ENCODE results near the gene TWIST1. TPM values are rescaled to one million over a fixed set of nuclear protein-coding genes. Genes with fewer than 3 reads are reported as not detected.

TWIST1 gene
- total RNA-seq, 1 donor from 2014 or later = 11.5 TPM

- Histone ChIP-seq H3K4me3 (no peak overlapping the region), H3K4me1 (peaks cover 23% of the 10 kb centered on the region), H3K27ac (no peak overlapping the region), H3K36me3 (no peaks in the 10 kb centered on the region), H3K9me3 (no peaks in the 10 kb centered on the region), H3K27me3 (no peaks in the 10 kb centered on the region)
- TF ChIP-seq POLR2AphosphoS5 (IDR thresholded peaks at IDR 0.05; ENCODE audit: insufficient read depth in 1 of 2, low read depth in 1 of 2) = no peak
- TF ChIP-seq POLR2A (IDR thresholded peaks at IDR 0.05) = no peak
- TF ChIP-seq CTCF (IDR thresholded peaks at IDR 0.05) = no peak
- intact Hi-C loops (cut with DNase I) = no loop called here
- no peak for DNase-seq (ENCODE audit: extremely low spot score in 2 of 2)
Observed at GRCh38 chr7:19110776-19111175, 6.7 kb downstream of the TWIST1 start.

GRCh38 chr7:19110026-19110730 lies 7.3 kb downstream of the TWIST1 start:
- Histone ChIP-seq H3K36me3 (no peaks in the 10 kb centered on the region), H3K9me3 (no peaks in the 10 kb centered on the region), H3K4me1 (peaks cover 21% of the 10 kb centered on the region), H3K27me3 (no peaks in the 10 kb centered on the region), H3K27ac (no peak overlapping the region), H3K4me3 (no peak overlapping the region)
- intact Hi-C loops (cut with DNase I) = no loop called here
- no peak for DNase-seq (ENCODE audit: extremely low spot score in 2 of 2)
- no peak for TF ChIP-seq POLR2A (IDR thresholded peaks at IDR 0.05)
- TF ChIP-seq CTCF (IDR thresholded peaks at IDR 0.05) = no peak
- TF ChIP-seq POLR2AphosphoS5 (IDR thresholded peaks at IDR 0.05; ENCODE audit: insufficient read depth in 1 of 2, low read depth in 1 of 2) = no peak

- Histone ChIP-seq H3K4me3 (no peak overlapping the region), H3K4me1 (peaks cover 21% of the 10 kb centered on the region), H3K36me3 (no peaks in the 10 kb centered on the region), H3K9me3 (no peaks in the 10 kb centered on the region), H3K27ac (no peak overlapping the region), H3K27me3 (no peaks in the 10 kb centered on the region)
- DNase-seq (ENCODE audit: extremely low spot score in 2 of 2) = no peak
- TF ChIP-seq POLR2A (IDR thresholded peaks at IDR 0.05) (no peak), CTCF (IDR thresholded peaks at IDR 0.05) (no peak), POLR2AphosphoS5 (IDR thresholded peaks at IDR 0.05; ENCODE audit: insufficient read depth in 1 of 2, low read depth in 1 of 2) (no peak)
- intact Hi-C loops (cut with DNase I) = no loop called here
Observed at GRCh38 chr7:19109000-19109946, 8.2 kb downstream of the TWIST1 start.

- H3K27me3 ChIP-seq = no peaks in the 10 kb centered on the region
- peak overlapping the region; percentile 30 to 39 for H3K4me3 ChIP-seq
- TF ChIP-seq POLR2AphosphoS5 (IDR thresholded peaks at IDR 0.05; ENCODE audit: insufficient read depth in 1 of 2, low read depth in 1 of 2) = peak in 1 of 2 donors; percentile 48
- no peak for TF ChIP-seq POLR2A (IDR thresholded peaks at IDR 0.05)
- no peak for TF ChIP-seq CTCF (IDR thresholded peaks at IDR 0.05)
- no peaks in the 10 kb centered on the region for H3K36me3 ChIP-seq
- H3K9me3 ChIP-seq = no peaks in the 10 kb centered on the region
- intact Hi-C loops (cut with DNase I) = no loop called here
- DNase-seq (ENCODE audit: extremely low spot score in 2 of 2) = no peak
- peaks cover 21% of the 10 kb centered on the region for H3K4me1 ChIP-seq
- peak overlapping the region; percentile 69 for H3K27ac ChIP-seq
Observed at GRCh38 chr7:19107356-19108146, 9.9 kb downstream of the TWIST1 start.
